ENCODE results near the gene SENP8. TPM values are rescaled to one million over a fixed set of nuclear protein-coding genes. Genes with fewer than 3 reads are reported as not detected.

The SENP8 gene
- total and polyA plus RNA-seq, 3 donors from 2014 or later, result 8.1 to 22.7 (median 17.6) TPM

GRCh38 chr15:72128359-72128758 is 10.2 kb downstream of the SENP8 start:
- no peak for DNase-seq
- intact Hi-C loops (cut with DNase I; ENCODE audit: low total_unique reads), result no loop called here
- Histone ChIP-seq H3K27ac (no peak overlapping the region), H3K4me3 (no peak overlapping the region), H3K27me3 (no peaks in the 10 kb centered on the region), H3K9me3 (no peaks in the 10 kb centered on the region), H3K4me1 (no peaks in the 10 kb centered on the region), H3K36me3 (ENCODE audit: low read depth, missing control alignments) (no peaks in the 10 kb centered on the region)
- TF ChIP-seq POLR2A (IDR thresholded peaks at IDR 0.05), result no peak
- TF ChIP-seq, protein P1, sequence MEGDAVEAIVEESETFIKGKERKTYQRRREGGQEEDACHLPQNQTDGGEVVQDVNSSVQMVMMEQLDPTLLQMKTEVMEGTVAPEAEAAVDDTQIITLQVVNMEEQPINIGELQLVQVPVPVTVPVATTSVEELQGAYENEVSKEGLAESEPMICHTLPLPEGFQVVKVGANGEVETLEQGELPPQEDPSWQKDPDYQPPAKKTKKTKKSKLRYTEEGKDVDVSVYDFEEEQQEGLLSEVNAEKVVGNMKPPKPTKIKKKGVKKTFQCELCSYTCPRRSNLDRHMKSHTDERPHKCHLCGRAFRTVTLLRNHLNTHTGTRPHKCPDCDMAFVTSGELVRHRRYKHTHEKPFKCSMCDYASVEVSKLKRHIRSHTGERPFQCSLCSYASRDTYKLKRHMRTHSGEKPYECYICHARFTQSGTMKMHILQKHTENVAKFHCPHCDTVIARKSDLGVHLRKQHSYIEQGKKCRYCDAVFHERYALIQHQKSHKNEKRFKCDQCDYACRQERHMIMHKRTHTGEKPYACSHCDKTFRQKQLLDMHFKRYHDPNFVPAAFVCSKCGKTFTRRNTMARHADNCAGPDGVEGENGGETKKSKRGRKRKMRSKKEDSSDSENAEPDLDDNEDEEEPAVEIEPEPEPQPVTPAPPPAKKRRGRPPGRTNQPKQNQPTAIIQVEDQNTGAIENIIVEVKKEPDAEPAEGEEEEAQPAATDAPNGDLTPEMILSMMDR (IDR thresholded peaks at IDR 0.05), result no peak

GRCh38 chr15:72130272-72130671 is 12.1 kb downstream of the SENP8 start:
- Histone ChIP-seq H3K36me3 (ENCODE audit: low read depth, missing control alignments) (no peaks in the 10 kb centered on the region), H3K27ac (no peak overlapping the region), H3K4me3 (no peak overlapping the region), H3K9me3 (no peaks in the 10 kb centered on the region), H3K4me1 (no peaks in the 10 kb centered on the region), H3K27me3 (no peaks in the 10 kb centered on the region)
- no peak for DNase-seq
- TF ChIP-seq, protein P1 (IDR thresholded peaks at IDR 0.05), result no peak
- no peak for TF ChIP-seq POLR2A (IDR thresholded peaks at IDR 0.05)
- intact Hi-C loops (cut with DNase I; ENCODE audit: low total_unique reads), result no loop called here
- 82 to 99% methylated on average over 4 of the region's 4 CpGs for WGBS, 2 donors

DNA sequence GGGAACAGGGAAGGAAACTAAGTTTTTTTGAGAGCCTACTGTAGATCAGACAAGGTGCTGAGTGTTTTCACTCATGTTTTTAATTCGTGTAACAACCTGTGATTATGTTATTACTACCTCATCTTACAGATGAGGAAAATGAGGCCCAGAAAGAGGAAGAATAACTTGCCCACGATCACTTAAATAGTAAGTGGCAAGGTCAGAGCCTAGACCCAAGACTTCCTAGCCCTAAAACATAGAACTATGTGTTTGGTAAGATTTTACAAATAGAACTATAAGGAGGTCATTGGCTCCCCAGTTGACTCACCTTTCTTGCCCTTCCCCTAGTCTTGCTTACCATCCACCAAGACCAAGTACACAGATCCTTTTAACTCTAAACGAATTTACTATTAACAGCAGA is 13.7 kb downstream of the SENP8 start:
- Histone ChIP-seq H3K9me3 (no peaks in the 10 kb centered on the region), H3K4me1 (no peaks in the 10 kb centered on the region), H3K36me3 (ENCODE audit: low read depth, missing control alignments) (no peaks in the 10 kb centered on the region), H3K27me3 (no peaks in the 10 kb centered on the region), H3K27ac (no peak overlapping the region), H3K4me3 (no peak overlapping the region)
- DNase-seq, result no peak
- intact Hi-C loops (cut with DNase I; ENCODE audit: low total_unique reads), result no loop called here
- TF ChIP-seq, protein P1 (IDR thresholded peaks at IDR 0.05), result no peak
- no peak for TF ChIP-seq POLR2A (IDR thresholded peaks at IDR 0.05)
- 78 to 83% methylated on average over 3 of the region's 3 CpGs for WGBS, 2 donors

GRCh38 chr15:72133211-72133610 is 15.0 kb downstream of the SENP8 start:
- no peak for TF ChIP-seq POLR2A (IDR thresholded peaks at IDR 0.05)
- TF ChIP-seq, protein P1 (IDR thresholded peaks at IDR 0.05), result no peak
- 77 to 93% methylated on average over 1 of the region's 1 CpG for WGBS, 2 donors

GRCh38 chr15:72135719-72136118 is 17.5 kb downstream of the SENP8 start:
- Histone ChIP-seq H3K27me3 (no peaks in the 10 kb centered on the region), H3K4me1 (peaks cover under 1% of the 10 kb centered on the region), H3K27ac (no peak overlapping the region), H3K36me3 (ENCODE audit: low read depth, missing control alignments) (no peaks in the 10 kb centered on the region), H3K9me3 (no peaks in the 10 kb centered on the region), H3K4me3 (no peak overlapping the region)
- DNase-seq, result no peak
- intact Hi-C loops (cut with DNase I; ENCODE audit: low total_unique reads), result no loop called here
- TF ChIP-seq POLR2A (IDR thresholded peaks at IDR 0.05), result no peak
- TF ChIP-seq, protein P1 (IDR thresholded peaks at IDR 0.05), result no peak
- WGBS, 2 donors, result 85 to 89% methylated on average over 2 of the region's 2 CpGs

More at GRCh38 chr15:72133211-72133610, 15.0 kb downstream of the SENP8 start:
- DNase-seq, result no peak
- intact Hi-C loops (cut with DNase I; ENCODE audit: low total_unique reads), result no loop called here
- H3K4me1 ChIP-seq, result no peaks in the 10 kb centered on the region
- H3K27me3 ChIP-seq, result no peaks in the 10 kb centered on the region
- H3K9me3 ChIP-seq, result no peaks in the 10 kb centered on the region
- H3K4me3 ChIP-seq, result no peak overlapping the region
- H3K27ac ChIP-seq, result no peak overlapping the region
- no peaks in the 10 kb centered on the region for H3K36me3 ChIP-seq (ENCODE audit: low read depth, missing control alignments)

Measured in testis (tissue), 3 donors.